HG03571 (cell line): ENCODE data around the gene PLXNA3.

Experiments
- ATAC-seq: cut with Tn5 transposase; IDR thresholded peaks from one replicate; pipeline ENCODE4 v1.9.1; 2021; ENCODE audit not compliant: unreplicated experiment

Gene PLXNA3

GRCh38 chrX:154457491-154458115 is 478 bp upstream of the PLXNA3 start:
- ATAC-seq = peak; percentile 49

GRCh38 chrX:154458954-154459778 is 1.1 kb downstream of the PLXNA3 start:
- no peak for ATAC-seq

GRCh38 chrX:154459832-154460231 is 1.8 kb downstream of the PLXNA3 start:
- no peak for ATAC-seq

GRCh38 chrX:154460326-154460725 is 2.2 kb downstream of the PLXNA3 start:
- ATAC-seq = no peak

- no peak for ATAC-seq
Measured at GRCh38 chrX:154462396-154462795, 4.3 kb downstream of the PLXNA3 start.

GRCh38 chrX:154463611-154464220 is 5.6 kb downstream of the PLXNA3 start:
- ATAC-seq = no peak

- no peak for ATAC-seq
Measured at GRCh38 chrX:154464806-154465365, 6.8 kb downstream of the PLXNA3 start.

GRCh38 chrX:154465601-154466000 is 7.5 kb downstream of the PLXNA3 start:
- ATAC-seq = no peak

- no peak for ATAC-seq
Measured at GRCh38 chrX:154466036-154466435, 8.0 kb downstream of the PLXNA3 start.

- ATAC-seq = no peak
Measured at GRCh38 chrX:154466907-154467306, 8.8 kb downstream of the PLXNA3 start.

- no peak for ATAC-seq
Measured at GRCh38 chrX:154467556-154467955, 9.5 kb downstream of the PLXNA3 start.

- no peak for ATAC-seq
Measured at GRCh38 chrX:154468217-154468616, 10.1 kb downstream of the PLXNA3 start.

- ATAC-seq = no peak
Measured at GRCh38 chrX:154469114-154469513, 11.0 kb downstream of the PLXNA3 start.

- ATAC-seq = no peak
Measured at GRCh38 chrX:154469880-154470279, 11.8 kb downstream of the PLXNA3 start.

- ATAC-seq = no peak
Measured at GRCh38 chrX:154470434-154470833, 12.4 kb downstream of the PLXNA3 start.

GRCh38 chrX:154470914-154471568 is 13.0 kb downstream of the PLXNA3 start:
- no peak for ATAC-seq

- no peak for ATAC-seq
Measured at GRCh38 chrX:154471839-154472684, 14.0 kb downstream of the PLXNA3 start.

GRCh38 chrX:154472685-154473632 is 14.9 kb downstream of the PLXNA3 start:
- ATAC-seq = no peak

GRCh38 chrX:154473683-154474082 is 15.6 kb downstream of the PLXNA3 start:
- no peak for ATAC-seq
